IPS-18a (cell line): ENCODE measurements around the gene OTP.

Experiments
- H3K27ac ChIP-seq: one replicate; pipeline ENCODE4 v1.5.1; 2013; ENCODE audit warnings: low read length
- H3K27me3 ChIP-seq: one replicate; pipeline ENCODE4 v1.6.1; 2013; ENCODE audit warnings: mild to moderate bottlenecking, low read length; ENCODE audit not compliant: control insufficient read depth, insufficient read depth
- H3K36me3 ChIP-seq: one replicate; pipeline ENCODE4 v1.6.1; 2013; ENCODE audit warnings: low read depth, low read length; ENCODE audit not compliant: control insufficient read depth
- H3K4me1 ChIP-seq: one replicate; pipeline ENCODE4 v1.6.1; 2013; ENCODE audit warnings: low read depth, low read length; ENCODE audit not compliant: control insufficient read depth
- H3K4me3 ChIP-seq: one replicate; pipeline ENCODE4 v1.5.1; 2013; ENCODE audit warnings: low read length
- H3K9ac ChIP-seq: one replicate; pipeline ENCODE4 v1.6.1; 2013; ENCODE audit warnings: mild to moderate bottlenecking, low read length, moderate library complexity
- H3K9me3 ChIP-seq: one replicate; pipeline ENCODE4 v1.6.1; 2013; ENCODE audit warnings: low read depth, low read length; ENCODE audit not compliant: control insufficient read depth

The OTP gene

DNA sequence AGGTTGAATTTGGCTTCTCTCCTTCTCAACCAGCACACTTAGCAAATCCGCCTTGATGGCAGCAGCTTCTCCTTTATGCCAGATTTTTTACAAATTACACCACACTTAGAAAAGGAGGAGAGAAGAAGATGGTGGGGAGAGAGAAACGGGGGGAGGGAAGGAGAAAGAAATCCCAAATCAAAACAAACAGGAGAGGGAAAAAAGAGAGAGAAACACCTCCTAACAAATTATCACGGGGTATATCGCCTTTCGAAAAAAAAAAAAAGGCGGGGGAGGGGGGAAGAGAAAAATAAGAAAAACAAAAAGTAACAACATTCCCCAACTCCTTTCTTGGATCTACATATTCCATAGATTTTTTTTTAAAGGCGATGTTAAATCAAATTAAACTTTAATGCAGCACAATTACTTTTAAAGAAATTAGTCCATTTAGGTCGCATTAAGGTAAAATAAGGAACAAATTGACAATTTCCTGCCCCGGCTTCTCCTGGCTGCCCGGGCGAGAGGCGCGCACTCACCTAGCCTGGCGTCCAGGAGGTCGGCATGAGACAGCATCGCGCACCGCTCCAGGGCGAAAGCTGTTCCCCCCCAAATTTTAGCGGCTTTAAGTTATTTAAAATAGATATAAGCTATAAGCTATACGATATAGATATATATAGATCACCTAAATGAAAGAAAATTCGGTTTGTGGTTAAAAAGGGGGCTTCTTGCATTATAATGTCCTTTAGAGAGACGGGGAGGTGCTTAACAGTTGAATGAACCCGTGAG lies at the start of gene OTP:
TSS of gene OTP (minus strand) at position 716 of the 765 bp plus-strand sequence. CDS start at position 552, 164 bp downstream.
- Histone ChIP-seq H3K9ac (no peak within 1 kb of the TSS), H3K27ac (no peak within 1 kb of the TSS), H3K36me3 (no peaks in the 10 kb centered on the region), H3K27me3 (peaks cover 100% of the 10 kb centered on the region), H3K4me1 (peaks cover 21% of the 10 kb centered on the region), H3K4me3 (peak within 1 kb of the TSS; percentile 53), H3K9me3 (no peaks in the 10 kb centered on the region)

DNA sequence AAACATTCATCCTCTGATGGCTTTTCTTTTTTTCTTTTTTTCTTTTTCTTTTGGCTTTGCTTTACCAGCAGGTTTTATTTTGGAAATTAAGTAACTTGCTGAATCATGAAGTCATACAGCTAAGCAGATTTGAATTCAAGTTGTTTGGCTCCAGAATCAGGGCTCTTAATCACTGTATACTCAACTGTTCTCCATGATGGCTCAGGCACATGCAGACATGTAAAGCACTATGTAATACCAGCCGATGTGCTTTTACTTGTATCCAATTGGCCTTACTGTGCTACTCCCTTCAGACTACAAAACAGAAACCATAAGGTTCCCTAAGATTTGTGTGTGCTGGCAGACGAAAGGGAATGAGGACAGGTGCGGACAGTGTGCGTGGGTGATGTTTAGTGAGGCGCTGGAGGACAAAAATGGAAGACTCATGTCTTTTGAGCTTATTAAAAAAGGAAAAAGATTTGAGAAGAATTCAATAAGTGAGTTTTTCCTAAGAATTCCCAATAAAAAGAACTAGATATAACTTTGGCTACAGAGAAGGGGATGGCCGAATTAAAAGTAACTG lies 44.7 kb upstream of the OTP start:
- no peak overlapping the region for H3K9ac ChIP-seq
- no peak overlapping the region for H3K27ac ChIP-seq
- H3K36me3 ChIP-seq, result peaks cover 3% of the 10 kb centered on the region
- no peak overlapping the region for H3K4me3 ChIP-seq
- no peaks in the 10 kb centered on the region for H3K4me1 ChIP-seq
- H3K9me3 ChIP-seq, result no peaks in the 10 kb centered on the region
- H3K27me3 ChIP-seq, result no peaks in the 10 kb centered on the region

DNA sequence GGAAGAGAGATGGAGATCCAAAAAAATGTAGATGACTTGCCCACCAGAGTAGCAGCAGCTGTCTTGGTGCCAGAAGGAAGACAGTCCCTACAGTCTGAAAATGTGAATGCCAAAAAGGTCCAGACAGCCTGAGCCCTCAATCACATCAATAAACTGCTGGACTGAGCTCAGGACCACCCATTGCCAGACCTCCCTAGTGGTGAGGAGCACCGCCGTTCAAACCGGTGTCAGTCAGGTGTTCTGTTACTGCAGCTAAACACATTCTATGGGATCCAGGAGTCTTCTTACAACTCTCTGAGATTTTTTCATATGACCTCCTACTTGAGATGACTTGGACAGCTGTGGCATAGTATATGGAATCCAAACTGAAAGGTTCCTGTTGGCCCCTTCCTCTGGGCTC lies 32.0 kb upstream of the OTP start:
- Histone ChIP-seq H3K9me3 (peaks cover 6% of the 10 kb centered on the region), H3K36me3 (no peaks in the 10 kb centered on the region), H3K4me3 (no peak overlapping the region), H3K9ac (no peak overlapping the region), H3K4me1 (no peaks in the 10 kb centered on the region), H3K27ac (no peak overlapping the region), H3K27me3 (no peaks in the 10 kb centered on the region)

DNA sequence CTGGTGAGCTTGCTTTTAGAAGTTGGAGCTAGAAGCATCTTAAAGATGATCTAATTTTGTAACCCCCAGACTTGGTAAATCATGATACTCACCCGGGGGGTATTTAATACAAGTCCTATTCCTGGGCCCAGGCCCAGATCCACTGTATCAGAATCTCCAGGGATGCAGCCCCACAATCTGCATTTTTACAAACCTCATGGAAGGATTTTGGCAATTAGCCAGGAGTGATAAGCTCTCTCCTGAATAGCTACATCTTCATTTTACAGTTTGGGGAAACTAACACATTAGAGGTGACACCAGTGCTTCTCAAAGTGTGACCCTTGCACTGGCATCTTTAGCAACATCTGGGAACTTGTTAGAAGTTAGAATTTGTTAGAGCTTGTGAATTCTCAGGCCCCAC lies 31.2 kb upstream of the OTP start:
- Histone ChIP-seq H3K36me3 (no peaks in the 10 kb centered on the region), H3K4me1 (no peaks in the 10 kb centered on the region), H3K9ac (no peak overlapping the region), H3K4me3 (no peak overlapping the region), H3K27ac (no peak overlapping the region), H3K27me3 (no peaks in the 10 kb centered on the region), H3K9me3 (no peaks in the 10 kb centered on the region)

DNA sequence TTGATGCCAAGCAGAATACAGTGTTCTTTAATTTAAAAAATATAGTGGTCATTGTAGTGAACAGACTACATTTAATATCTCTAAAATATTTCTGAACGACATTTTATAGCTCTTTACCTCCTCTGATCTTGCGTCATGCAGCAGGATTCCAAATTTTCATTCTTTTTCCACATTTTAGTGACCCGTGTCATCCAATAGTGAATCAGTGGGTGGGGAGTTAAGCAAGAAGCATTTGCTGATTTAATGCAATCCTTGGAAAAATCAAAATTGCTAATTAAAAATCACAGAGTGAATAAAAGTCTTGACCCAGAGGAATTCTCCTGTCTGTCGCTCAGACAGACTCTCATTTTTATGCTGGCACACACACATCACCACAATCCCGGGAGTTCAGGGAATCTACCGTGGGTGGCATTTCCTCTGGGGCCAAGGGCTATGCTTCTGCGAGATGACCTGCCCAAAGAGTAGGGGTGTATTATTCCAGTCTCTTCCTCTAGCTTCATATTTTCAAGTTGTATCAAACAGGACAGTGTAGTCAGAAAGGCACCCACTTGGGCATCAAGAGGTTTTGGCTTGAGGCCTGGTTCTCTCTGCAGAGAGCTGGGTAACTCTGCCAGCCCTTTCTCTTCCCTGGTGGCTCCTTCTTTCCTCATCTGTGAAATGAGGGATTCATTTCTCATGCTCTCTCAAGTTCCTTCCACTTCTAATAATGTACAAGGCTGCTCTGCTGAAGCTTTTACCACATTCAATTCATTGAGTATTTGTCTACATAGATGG lies 24.8 kb upstream of the OTP start:
- no peak overlapping the region for H3K27ac ChIP-seq
- H3K36me3 ChIP-seq, result no peaks in the 10 kb centered on the region
- no peak overlapping the region for H3K4me3 ChIP-seq
- no peaks in the 10 kb centered on the region for H3K4me1 ChIP-seq
- no peak overlapping the region for H3K9ac ChIP-seq
- H3K9me3 ChIP-seq, result no peaks in the 10 kb centered on the region
- H3K27me3 ChIP-seq, result no peaks in the 10 kb centered on the region

DNA sequence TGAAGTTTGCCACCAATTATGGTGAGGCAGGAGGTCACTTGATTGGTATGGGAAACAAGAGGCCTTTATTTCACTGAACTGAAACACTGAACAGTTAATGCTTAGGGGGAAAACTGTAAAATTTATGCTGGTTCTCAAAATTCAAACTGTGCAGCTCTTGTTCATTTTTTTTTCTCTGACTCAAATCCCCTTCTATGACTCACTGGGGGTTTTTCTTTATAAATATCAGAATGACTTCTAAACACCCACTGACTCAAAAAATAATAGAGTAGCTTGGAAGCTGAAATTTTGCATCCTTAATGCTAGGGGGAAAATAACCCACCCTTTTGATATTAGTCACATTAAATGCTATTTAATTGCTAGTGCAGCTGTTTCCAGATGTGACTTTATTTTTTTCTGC lies 24.1 kb upstream of the OTP start:
- no peaks in the 10 kb centered on the region for H3K36me3 ChIP-seq
- no peak overlapping the region for H3K27ac ChIP-seq
- H3K4me3 ChIP-seq, result no peak overlapping the region
- no peaks in the 10 kb centered on the region for H3K4me1 ChIP-seq
- H3K9me3 ChIP-seq, result no peaks in the 10 kb centered on the region
- no peaks in the 10 kb centered on the region for H3K27me3 ChIP-seq
- no peak overlapping the region for H3K9ac ChIP-seq

DNA sequence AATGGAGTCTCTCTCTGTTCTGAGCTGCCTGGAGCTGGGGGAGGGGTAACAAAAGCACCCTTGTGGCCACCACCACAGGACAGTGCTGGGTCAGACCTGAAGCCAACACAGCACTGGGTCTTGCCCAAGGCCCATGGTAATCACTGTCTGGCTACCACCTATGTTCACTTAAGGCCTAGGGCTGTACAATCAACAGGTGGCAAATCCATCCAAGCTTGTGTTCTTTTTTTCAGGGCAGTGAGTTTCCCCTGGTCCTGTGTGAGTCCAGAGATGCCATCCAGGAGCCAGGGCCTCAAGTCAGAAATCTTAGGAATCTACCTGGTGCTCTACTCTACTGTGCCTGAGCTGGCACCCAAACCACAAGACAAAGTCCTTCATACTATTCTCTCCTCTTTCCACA lies 20.1 kb upstream of the OTP start:
- H3K27ac ChIP-seq, result no peak overlapping the region
- H3K9ac ChIP-seq, result no peak overlapping the region
- H3K9me3 ChIP-seq, result no peaks in the 10 kb centered on the region
- H3K27me3 ChIP-seq, result peaks cover 17% of the 10 kb centered on the region
- no peaks in the 10 kb centered on the region for H3K4me1 ChIP-seq
- no peaks in the 10 kb centered on the region for H3K36me3 ChIP-seq
- H3K4me3 ChIP-seq, result no peak overlapping the region

DNA sequence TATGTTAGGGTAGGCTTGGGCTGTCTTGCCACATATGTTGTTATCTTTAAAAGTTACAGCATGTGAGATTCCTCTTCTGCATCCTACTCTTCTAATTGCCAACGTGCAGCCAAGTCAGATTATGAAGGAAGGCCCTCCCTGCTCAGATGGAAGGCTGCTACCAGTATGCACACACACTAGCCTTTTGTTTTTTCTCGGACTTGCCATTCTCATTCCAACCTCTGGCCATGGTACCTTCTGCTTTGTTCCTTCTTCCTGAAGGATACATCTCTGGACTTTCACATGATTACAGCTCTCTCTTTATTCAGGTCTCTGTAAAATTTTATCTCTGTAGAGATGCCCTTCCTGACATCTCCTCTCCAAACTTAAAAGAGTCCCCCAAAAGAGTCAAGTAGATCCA lies 12.8 kb upstream of the OTP start:
- Histone ChIP-seq H3K9me3 (no peaks in the 10 kb centered on the region), H3K9ac (no peak overlapping the region), H3K36me3 (no peaks in the 10 kb centered on the region), H3K27ac (no peak overlapping the region), H3K4me1 (no peaks in the 10 kb centered on the region), H3K4me3 (no peak overlapping the region), H3K27me3 (peaks cover 74% of the 10 kb centered on the region)

DNA sequence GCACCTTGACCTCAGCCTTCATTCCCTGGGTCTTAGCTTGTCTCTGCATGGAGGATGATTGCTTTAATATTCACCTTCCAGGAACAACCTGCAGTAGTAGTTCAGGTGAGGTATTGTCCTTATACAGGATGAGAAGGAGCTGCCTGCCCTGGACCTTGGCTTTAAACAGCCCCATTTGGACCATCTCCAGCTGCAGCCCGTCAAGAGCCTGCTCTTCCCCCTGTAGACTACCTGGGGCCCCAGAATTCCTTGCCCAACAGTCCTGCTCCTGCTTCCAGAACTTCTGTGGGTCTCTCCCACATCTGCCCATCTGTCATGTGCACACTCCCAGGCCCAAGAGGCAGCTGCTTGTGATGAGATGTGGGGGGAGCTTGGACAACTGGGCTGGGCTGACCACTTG lies 12.2 kb upstream of the OTP start:
- H3K27me3 ChIP-seq, result peaks cover 74% of the 10 kb centered on the region
- H3K4me3 ChIP-seq, result no peak overlapping the region
- H3K9ac ChIP-seq, result no peak overlapping the region
- no peak overlapping the region for H3K27ac ChIP-seq
- no peaks in the 10 kb centered on the region for H3K36me3 ChIP-seq
- no peaks in the 10 kb centered on the region for H3K9me3 ChIP-seq
- H3K4me1 ChIP-seq, result peaks cover 4% of the 10 kb centered on the region

DNA sequence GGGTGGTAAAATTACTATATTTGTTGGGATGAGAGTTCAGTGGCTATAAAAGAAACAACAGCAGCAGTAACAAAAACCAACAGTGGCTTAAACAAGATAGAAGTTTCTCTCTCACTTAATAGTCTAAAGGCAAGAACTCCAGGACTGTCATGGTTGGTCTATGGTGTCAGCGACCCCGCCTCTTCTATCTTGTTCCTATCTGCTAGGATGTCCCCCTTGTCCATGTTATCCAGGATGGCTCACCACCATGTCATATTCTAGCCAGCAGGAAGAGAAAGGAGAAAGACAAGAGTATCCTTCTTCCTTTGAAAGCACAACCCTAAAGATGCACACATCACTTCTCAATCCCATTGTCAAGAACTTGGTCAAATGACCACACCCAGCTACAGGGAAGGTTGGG lies 11.3 kb upstream of the OTP start:
- H3K4me1 ChIP-seq, result peaks cover 4% of the 10 kb centered on the region
- no peak overlapping the region for H3K9ac ChIP-seq
- no peak overlapping the region for H3K27ac ChIP-seq
- no peaks in the 10 kb centered on the region for H3K36me3 ChIP-seq
- H3K27me3 ChIP-seq, result peaks cover 82% of the 10 kb centered on the region
- no peaks in the 10 kb centered on the region for H3K9me3 ChIP-seq
- H3K4me3 ChIP-seq, result no peak overlapping the region

DNA sequence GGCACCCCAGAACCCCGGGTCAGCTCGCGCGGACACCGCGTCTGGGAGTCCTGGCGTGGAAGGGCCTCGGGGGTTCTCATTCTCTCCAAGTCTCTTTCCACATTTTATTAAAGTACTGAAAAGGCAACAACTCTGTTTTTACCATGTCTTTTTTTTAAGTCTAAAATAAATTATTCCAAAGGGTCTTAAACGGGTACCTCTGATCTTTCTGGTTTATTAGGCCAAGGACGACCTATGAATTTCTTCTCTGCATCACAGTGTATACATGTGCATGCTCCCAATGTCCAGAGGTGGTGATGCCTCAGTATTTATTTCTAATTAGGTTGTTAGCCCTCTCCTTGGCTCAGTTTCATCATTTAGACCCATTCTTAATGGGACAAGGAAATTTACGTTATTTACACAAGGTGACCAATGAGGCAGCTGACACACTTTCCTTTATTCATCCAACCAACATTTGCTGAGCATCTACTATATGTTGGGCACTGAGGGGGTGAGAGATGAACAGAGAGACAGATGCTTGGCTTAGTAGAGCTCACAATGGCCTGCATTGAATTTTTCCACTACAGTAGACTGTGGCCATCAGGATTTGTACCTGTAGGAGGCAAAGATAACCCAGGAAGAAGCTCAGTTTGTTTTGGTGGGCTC lies 7.6 kb upstream of the OTP start:
- no peaks in the 10 kb centered on the region for H3K36me3 ChIP-seq
- peaks cover 17% of the 10 kb centered on the region for H3K4me1 ChIP-seq
- peaks cover 100% of the 10 kb centered on the region for H3K27me3 ChIP-seq
- H3K9ac ChIP-seq, result no peak overlapping the region
- no peak overlapping the region for H3K4me3 ChIP-seq
- no peak overlapping the region for H3K27ac ChIP-seq
- H3K9me3 ChIP-seq, result no peaks in the 10 kb centered on the region
